HL-60/S4 (cell line): ENCODE results near the gene RBP5.

Source experiments
- in situ Hi-C: fragments of 300-500 bp; cut with MboI; formaldehyde crosslinking; loops from 2 replicates; pipeline ENCODE4 v1.14.3; 2022; ENCODE audit warnings: low sequenced_read_pairs

The RBP5 gene

DNA sequence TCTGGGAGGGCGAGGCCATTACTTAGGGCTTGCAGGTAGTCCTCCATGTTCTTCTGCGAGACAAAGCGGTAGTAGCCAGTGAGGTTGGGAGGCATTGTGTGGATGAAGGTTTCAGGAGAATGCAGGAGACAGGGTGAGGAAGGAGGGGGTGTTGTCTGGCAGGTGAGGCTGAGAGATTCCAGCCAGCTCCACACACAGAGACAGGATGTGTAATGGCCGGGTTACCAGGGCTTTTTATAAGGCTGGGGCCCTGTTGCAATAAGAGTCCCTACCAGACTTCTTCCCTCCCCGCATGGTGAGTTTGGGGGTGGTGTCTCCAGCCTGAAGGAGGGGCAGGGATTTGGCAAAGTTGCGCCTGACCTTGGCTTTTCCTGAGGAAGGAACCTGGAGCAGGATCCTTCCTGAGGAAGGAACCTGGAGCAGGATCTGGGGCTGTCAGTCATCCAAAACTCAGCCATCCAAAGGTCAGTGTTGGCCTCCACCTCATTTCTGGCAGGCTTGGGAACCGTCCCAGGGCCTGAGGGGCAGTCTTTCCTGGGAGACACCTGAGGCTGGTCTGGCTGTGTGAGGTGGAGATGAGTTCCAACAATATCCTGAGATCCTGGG lies at the start of gene RBP5:
Gene RBP5 (minus strand): TSS at position 209 of the 606 bp plus-strand sequence. CDS start 114 bp downstream, at position 95.
- in situ Hi-C loops: no loop called here

DNA sequence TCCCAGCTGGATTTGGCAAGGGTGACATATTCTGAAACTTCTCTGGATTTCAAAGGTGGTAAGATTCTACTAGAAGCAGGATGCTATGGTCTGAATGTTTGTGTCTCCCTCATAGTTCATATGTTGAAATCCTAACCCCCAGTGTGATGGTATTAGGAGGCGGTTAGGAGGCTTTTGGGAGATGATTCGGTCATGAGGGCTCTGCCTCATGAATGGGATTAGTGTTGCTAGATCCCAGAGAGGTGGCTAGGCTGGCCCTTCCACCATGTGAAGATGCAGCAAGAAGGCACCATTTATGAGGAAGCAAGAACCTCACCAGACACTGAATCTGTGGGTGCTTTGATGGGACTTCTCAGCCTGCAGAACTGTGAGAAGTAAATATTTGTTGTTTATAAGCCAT lies 49.8 kb upstream of the RBP5 start:
- in situ Hi-C loops: no loop called here

- in situ Hi-C loops: no loop called here
These were observed 47.9 kb upstream of the RBP5 start for GRCh38 chr12:7176595-7176994.

DNA sequence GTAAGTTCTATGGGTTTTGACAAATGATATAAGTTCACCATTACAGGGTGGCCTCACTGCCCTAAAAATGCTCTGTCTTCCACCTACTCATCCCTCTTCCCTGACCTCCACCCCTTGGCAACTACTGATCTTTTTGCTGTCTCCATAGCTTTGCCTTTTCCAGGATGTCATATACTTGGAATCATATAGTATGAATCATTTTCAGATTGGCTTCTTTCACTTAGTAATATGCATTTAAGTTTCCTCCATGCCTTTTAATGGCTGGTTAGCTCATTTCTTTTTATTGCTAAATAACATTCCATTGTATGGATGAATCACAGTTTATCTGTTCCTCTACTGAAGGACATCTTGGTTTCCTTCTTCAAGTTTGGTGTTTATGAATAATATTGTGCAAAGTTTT lies 46.8 kb upstream of the RBP5 start:
- in situ Hi-C loops: no loop called here

GRCh38 chr12:7171854-7172253 lies 43.2 kb upstream of the RBP5 start:
- in situ Hi-C loops: no loop called here

GRCh38 chr12:7169951-7170350 lies 41.3 kb upstream of the RBP5 start:
- in situ Hi-C loops: no loop called here

- in situ Hi-C loops: no loop called here
These were observed 34.0 kb upstream of the RBP5 start for GRCh38 chr12:7162691-7163114.

DNA sequence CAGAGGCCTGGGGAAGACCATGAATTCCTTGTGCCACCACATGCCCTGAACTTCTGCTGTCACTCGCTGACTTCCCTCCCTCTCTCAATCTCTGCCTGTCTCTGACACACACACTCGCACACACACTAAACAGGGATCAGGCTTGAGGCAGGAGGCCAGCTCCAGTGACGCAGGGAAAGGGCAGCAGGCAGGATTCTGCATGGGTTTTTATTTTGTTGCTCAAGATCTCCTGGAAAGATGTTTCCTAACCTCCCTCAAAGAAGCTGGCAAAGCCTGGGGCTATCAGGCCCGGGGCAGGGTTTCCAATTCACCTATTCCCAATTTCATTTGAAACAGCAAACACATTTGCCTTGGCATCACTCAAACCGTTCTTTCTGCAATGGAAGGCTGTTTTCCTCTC lies 33.1 kb upstream of the RBP5 start:
- in situ Hi-C loops: no loop called here

GRCh38 chr12:7161327-7161726 lies 32.6 kb upstream of the RBP5 start:
- in situ Hi-C loops: no loop called here

GRCh38 chr12:7160183-7160582 lies 31.5 kb upstream of the RBP5 start:
- in situ Hi-C loops: no loop called here

DNA sequence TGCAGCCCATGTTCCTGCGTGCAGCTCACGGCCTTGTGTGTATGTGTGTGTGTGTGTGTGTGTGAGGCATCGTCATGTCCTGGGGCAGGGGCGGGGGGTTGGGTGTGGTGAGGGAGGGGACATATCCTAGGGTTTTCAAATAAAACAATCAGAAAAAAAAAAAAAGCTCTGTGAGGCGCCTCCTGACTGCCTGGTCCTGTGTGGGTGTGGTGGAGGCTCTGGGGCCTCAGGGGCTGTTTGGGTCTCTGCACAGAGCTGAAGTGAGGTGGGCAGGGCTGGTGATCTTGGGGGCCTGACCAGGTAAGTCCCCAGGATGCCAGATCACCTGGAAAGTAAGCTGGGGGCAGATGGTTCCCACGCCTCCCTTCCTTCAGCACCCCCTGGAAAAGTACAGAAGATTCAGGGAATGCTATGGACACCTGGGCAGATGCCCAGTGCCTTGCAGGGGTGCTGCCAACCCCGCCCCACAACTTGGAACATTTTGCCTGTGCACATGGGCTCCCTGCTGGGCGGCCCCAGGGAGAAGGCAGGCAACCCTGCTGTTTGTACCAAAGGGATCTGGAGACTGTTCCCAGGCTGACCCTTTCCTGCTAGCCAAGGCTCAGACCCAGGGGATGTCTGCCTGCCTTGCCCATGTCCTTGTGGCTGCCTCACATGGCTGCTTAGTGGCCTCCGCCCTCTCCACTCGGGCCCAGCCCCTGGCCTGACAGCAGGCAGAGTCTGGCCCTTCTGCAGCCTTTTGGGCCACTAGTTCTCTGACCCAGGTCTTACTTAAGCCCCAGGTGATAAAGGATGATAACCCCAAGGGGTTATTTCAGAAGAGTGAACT lies 30.3 kb upstream of the RBP5 start:
- in situ Hi-C loops: no loop called here

DNA sequence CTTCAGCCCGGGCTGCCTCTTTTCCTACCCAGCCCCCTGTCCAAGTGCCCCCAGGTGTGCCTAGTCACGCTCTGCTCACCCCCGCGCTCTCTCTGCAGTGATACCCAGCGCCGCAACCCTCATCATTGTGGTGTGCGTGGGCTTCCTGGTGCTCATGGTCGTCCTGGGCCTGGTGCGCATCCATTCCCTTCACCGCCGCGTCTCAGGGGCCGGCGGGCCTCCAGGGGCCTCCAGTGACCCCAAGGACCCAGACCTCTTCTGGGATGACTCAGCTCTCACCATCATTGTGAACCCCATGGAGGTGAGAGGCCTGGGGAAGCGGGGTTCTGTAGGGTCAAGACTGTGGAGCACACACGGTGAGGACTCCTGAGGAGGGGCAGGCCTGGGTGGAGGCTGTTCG lies 28.7 kb upstream of the RBP5 start:
- in situ Hi-C loops: no loop called here

DNA sequence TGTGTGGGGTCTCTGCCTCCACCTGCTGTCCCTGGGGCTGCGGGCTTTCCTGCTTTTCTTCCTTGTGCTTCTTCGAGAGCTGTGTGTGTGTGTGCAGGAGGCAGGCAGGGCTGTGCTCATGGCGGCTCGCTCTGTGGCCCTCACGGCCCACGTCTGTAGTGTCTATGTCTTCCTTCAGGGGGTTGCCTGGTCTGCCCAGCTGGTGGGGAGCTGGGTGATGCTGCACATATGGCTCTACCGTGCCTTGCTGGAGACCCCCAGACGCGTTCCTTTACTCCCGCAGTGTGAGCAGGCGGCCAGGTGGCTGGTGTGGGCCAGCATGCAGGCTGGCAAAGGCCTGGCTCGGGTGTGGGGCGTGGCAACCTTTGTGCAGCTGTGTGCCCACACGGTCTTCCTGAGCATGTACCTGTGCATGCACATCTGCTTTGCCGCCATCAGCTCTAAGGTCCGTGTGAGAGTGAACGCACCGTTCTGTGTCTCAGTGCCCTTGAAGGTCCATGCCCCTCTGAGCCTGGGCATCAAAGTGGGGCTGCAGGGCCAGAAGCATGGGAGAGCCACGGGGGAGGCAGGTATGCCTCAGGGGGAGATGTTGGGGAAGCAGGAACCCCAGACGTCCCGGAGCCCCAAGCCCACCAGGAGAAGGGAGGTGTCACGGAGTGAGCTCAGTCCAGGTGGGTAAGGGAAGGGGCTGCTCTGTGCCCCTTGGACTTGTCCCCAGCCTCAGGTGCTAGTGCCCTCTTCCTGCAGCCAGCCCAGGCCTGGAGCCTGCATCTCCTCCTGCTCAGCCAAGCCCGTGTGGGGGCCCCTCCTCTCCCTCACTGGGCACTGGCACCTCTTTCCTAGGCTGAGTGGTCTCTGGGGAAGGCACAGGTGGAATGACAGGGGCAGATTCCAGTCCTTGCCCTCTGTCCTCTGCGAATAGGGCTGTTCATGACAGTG lies 27.8 kb upstream of the RBP5 start:
- in situ Hi-C loops: no loop called here

- in situ Hi-C loops: no loop called here
These were observed 26.9 kb upstream of the RBP5 start for GRCh38 chr12:7155471-7156034.

- in situ Hi-C loops: no loop called here
These were observed 26.3 kb upstream of the RBP5 start for GRCh38 chr12:7154901-7155470.

GRCh38 chr12:7154042-7154441 lies 25.4 kb upstream of the RBP5 start:
- in situ Hi-C loops: no loop called here

- in situ Hi-C loops: no loop called here
These were observed 24.1 kb upstream of the RBP5 start for GRCh38 chr12:7152818-7153217.

GRCh38 chr12:7151532-7151931 lies 22.8 kb upstream of the RBP5 start:
- in situ Hi-C loops: no loop called here

DNA sequence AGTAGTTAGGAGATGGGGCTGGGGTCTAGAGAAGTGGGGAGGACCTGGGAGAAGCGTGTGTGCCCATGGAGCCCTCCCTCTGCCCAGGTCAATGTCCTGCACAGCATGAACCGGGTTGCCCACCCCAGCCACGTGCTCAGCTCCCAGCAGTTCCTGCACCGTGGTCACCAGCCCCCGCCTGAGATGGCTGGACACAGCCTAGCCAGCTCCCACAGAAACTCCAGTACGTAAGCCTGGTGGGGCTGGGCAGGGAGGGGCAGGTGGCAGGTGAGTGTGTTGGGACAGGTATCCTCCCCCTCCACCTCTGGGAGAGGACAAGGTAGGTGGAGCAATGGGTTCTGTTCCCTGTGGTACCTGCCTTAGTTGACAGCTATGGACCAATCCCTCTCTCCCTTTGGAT lies 22.2 kb upstream of the RBP5 start:
- in situ Hi-C loops: no loop called here

- in situ Hi-C loops: no loop called here
These were observed 21.7 kb upstream of the RBP5 start for GRCh38 chr12:7150356-7150755.

- in situ Hi-C loops: no loop called here
These were observed 18.2 kb upstream of the RBP5 start for GRCh38 chr12:7146906-7147305.
